AG04449 (cell line): Measurements from ENCODE around the gene MAP3K19.
A peak's percentile ranks its signal among the peaks of the same experiment; 100 is the strongest.

ENCODE experiments used
- CTCF ChIA-PET: fragments of 350-600 bp; formaldehyde crosslinking; extraction: SDS; loops from one replicate; lab custom pipeline; 2021; ENCODE audit warnings: antibody characterized with exemption; lab: Yijun Ruan, JAX
- POLR2A ChIA-PET: fragments of 400-600, 350-600 bp; formaldehyde crosslinking; extraction: SDS; loops from one replicate; lab custom pipeline; 2020; ENCODE audit warnings: antibody characterized with exemption, inconsistent platforms; lab: Yijun Ruan, JAX
- DNase-seq: peaks from one replicate; pipeline ENCODE4 v3.0.0-alpha.2; 2010; ENCODE audit warnings: low read depth, low spot score
- H3K4me3 ChIP-seq: 2 replicates; pipeline ENCODE4 v1.5.1; 2011; ENCODE audit warnings: low read depth, mild to moderate bottlenecking, control low read depth, low read length
- CTCF ChIP-seq: IDR thresholded peaks from one replicate; pipeline ENCODE4 v1.5.1; 2011; ENCODE audit warnings: mild to moderate bottlenecking, moderate library complexity, low read length, control low read depth, inconsistent platforms; ENCODE audit not compliant: insufficient read depth; ENCODE audit errors: missing control alignments

The MAP3K19 gene

GRCh38 chr2:135004005-135004746 lies 43.1 kb downstream of the MAP3K19 start:
- TF ChIP-seq CTCF: peak; percentile 95
- no peak overlapping the region for H3K4me3 ChIP-seq
- ChIA-PET CTCF (interaction anchor here (0.6 to 9.4 kb wide), 53 partner anchors 8 to 812 kb away, joined by 3 to 131 read pairs (median 4); partner anchors contain the start of gene RAB3GAP1), POLR2A (no interaction called here)
- peak; percentile 4 for DNase-seq

DNA sequence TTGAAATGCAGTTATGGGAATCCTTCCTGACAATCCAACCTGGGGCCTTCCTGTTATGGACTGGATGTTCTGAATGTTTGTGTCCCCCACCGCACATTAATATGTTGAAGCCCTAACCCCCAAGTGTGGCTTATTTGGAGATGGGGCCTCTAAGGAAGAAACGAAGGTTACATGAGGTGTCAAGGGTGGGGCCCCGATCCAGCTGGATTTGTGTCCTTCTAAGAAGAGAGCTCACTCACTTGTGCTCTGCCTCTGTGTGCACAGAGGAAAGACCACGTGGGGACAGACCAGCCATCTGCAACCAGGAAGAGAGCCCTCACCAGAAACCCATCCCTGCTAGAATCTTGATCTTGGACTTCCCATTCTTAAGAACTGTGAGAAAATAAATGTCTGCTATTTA lies 44.4 kb downstream of the MAP3K19 start:
- no peak for DNase-seq
- ChIA-PET CTCF (interaction anchor here (0.9 to 9.4 kb wide), 4 partner anchors 11 to 742 kb away, joined by 3 to 131 read pairs (median 50); no protein-coding TSS in a partner anchor), POLR2A (no interaction called here)
- no peak for TF ChIP-seq CTCF
- no peak overlapping the region for H3K4me3 ChIP-seq

GRCh38 chr2:134999521-134999920 lies 47.7 kb downstream of the MAP3K19 start:
- ChIA-PET POLR2A (no interaction called here), CTCF (interaction anchor here (1.2 to 9.4 kb wide), 2 partner anchors 8 to 710 kb away, joined by 4 to 98 read pairs; no protein-coding TSS in a partner anchor)
- no peak for DNase-seq
- no peak for TF ChIP-seq CTCF
- no peak overlapping the region for H3K4me3 ChIP-seq

GRCh38 chr2:134988994-134989605 lies 58.1 kb downstream of the MAP3K19 start:
- ChIA-PET POLR2A (no interaction called here), CTCF (interaction anchor here (0.5 to 9.4 kb wide), 17 partner anchors 12 to 1396 kb away, joined by 3 to 98 read pairs (median 4); no protein-coding TSS in a partner anchor)
- H3K4me3 ChIP-seq: no peak overlapping the region
- peak; percentile 9 for TF ChIP-seq CTCF
- no peak for DNase-seq

GRCh38 chr2:134985061-134985460 lies 62.2 kb downstream of the MAP3K19 start:
- ChIA-PET CTCF (no interaction called here), POLR2A (no interaction called here)
- no peak overlapping the region for H3K4me3 ChIP-seq
- DNase-seq: no peak
- no peak for TF ChIP-seq CTCF

GRCh38 chr2:134982603-134983002 lies 64.6 kb downstream of the MAP3K19 start:
- no peak for TF ChIP-seq CTCF
- H3K4me3 ChIP-seq: no peak overlapping the region
- ChIA-PET CTCF (interaction anchor here (1.8 kb wide), 1 partner anchor 21 kb away, joined by 7 read pairs; no protein-coding TSS in a partner anchor), POLR2A (no interaction called here)
- DNase-seq: no peak
